Umbilical cord (tissue), 2 donors: ENCODE results near the gene AP1S3. TPM values are rescaled to one million over a fixed set of nuclear protein-coding genes. Genes with fewer than 3 reads are reported as not detected.
"Not testable (repeated sequence)": the region's sequence is repeated elsewhere in the genome, so short reads cannot be mapped to it uniquely, and the experiment has no call there.

Source experiments
- DNase-seq: peaks from one replicate; pipeline ENCODE4 v3.0.0-alpha.2; 2015; ENCODE audit warnings: low spot score
- total RNA-seq: library from RNA; depleted of rRNA; stranded (reverse); fragments of >200 nt; gene quantifications from one replicate; pipeline ENCODE4 v1.2.3, GENCODE V29; 2014; ENCODE audit warnings: low replicate concordance; ENCODE audit not compliant: insufficient read depth

Gene AP1S3
- total RNA-seq = 6.3 TPM

DNA sequence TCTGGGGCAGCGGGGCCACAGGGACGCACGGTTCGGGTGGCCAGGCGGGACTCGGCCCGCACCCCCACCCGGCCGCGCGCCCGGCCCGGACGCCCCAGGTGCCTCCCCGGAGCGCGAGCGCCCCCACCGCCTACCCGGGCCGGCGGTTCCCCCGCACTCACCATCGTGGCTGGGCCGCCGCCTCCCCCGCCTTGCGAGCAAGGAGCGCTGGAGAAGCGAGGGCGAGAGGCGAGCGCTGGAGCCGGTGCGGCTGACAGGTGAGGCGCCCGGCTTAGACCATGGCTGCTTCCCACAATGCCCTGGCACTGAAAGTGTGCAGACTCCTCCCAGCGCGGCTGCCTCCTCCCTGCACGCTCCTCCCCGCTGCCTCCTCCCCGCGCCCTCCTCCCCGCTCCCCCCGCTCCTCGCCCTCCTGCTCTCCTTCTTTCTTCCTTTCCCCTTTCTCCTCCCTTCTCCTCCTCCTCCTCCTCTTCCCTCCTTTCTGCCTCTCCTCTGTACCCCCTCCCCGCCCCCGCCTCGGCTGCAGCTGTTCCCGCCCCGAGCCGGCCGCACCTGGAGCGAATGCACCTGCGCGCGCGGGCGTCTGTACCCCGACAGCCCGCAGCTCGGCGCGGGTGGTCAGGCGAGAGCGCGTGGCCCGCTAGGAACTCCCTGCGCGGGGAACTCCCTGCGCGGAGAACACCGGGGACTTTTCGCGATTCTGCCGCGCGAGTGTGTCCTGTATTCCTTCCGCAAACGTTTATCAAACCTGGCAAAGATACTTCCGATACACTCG lies at the start of gene AP1S3:
TSS of gene AP1S3 (minus strand) at position 296 of the 775 bp plus-strand sequence. CDS start at position 164, 132 bp downstream.
- DNase-seq = peak; percentile 60

DNA sequence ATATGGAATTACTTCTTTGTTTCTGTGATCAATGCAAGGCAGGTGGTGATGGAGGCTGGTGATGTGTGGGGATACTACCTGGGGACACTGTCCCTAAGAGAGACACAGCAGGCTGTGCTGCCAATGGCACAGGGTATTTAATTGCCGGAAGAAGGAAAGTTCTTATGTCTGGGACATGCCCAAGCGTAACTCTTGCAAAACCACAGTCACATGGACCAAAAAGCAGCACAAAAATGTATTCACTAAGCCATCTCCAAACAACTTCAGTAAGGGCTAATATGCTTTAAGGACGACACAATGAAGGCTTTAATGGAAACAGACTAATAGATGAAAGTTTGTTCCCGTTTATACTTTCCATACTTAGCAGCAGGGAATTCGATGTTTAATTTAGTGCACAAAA lies 49.7 kb upstream of the AP1S3 start:
- DNase-seq = no peak

DNA sequence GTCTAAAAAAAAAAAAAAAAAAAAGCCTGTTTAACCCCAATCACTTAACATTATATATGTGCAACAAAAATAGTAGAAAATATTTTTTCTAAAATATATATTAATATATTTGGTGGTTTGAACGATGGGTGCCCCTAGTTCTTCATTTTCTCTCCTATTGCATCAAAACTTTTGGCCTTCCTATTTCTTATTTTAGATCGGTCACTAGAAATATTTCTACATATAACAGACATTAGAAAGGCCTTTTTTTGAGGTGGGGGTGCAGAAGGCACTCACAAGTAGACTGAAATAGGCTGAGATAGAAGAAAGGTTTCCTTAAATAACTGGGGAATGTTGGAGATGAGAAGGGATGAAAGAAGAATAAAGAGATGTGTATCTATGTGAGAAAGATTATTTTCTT lies 49.3 kb upstream of the AP1S3 start:
- no peak for DNase-seq

DNA sequence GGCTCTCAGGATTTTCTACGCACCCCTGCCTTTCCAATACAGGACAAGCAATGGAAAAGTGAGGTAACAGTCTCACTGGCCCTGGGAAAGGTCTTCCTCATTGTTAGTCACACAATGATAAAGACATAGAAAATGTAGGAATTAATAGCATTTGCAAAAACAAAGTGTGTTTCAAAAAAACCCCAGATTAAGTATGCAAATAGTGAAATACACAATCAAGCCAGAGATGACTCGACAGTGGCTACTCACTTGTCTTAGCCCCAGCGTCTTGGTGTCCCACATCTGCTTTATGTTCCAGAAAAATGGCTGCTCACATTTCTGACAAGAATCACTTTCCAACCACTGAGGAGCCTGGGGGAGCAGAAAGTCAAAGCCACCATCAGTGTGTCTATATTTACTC lies 47.0 kb upstream of the AP1S3 start:
- DNase-seq = no peak

DNA sequence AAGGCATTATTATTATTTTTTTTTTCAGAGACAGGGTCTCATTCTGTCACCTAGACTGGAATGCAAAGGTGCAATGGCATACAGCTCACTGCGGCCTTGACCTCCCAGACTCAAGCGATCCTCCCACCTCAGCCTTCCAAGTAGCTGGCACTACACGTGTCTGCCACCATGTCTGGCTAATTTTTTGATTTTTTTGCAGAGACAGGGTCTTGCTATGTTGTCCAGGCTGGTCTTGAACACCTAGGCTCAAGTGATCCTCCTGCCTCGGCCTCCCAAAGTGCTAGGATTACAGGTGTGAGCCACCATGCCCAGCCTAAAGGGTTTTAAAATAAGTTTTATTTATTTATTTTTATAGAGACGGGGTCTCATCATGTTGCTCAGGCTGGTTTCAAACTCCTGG lies 45.3 kb upstream of the AP1S3 start:
- DNase-seq = no peak

DNA sequence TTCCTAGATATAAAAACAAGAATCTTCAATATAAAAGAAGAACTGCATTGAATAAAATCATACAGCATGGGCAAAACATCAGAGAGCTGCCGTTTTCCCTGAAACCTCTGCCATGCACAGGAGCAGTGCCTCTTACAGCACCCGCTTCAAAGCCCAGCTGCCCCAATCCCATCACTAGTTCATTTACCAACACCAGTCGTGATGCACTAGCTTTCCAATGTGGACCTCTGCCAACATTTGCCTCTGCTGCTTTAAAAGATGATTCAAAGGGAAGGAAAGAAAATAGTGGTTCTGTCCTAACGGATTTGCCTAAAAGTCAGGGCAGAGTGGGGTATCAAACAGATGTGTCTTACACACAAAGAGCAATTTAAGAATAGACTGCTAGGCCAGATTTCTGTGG lies 43.4 kb upstream of the AP1S3 start:
- no peak for DNase-seq

DNA sequence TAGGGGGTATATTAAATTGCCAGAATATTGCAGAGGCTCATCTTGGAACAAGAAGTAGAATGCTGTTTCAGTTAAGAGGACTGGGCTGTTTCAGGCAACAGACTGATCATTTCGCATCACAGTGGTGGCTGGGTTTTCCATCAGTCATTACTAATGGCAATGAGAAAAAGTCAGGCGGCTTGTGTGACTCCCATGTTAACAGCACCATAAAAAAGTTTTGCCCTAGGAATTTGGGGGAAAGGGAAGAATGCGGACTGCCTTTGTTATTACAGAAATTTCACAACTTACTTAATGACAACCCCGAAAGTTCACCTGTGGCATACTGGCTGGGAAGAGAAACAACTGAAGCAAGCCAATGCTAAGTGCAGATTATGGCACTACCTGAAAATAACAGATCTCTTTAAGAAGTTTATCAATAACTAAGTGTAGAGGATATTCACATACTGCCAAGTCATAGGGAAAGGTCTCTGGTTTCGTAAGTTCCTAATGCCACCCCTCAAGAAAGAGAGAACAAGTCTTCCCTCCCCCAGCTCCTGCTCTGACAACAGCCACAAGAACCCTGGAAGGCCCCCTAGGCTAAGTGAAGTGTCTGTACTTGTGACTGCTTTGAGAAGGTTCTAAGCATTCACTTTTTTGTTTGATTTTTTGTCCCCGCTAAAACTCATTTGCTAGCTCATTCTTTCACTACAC lies 40.5 kb upstream of the AP1S3 start:
- no peak for DNase-seq

DNA sequence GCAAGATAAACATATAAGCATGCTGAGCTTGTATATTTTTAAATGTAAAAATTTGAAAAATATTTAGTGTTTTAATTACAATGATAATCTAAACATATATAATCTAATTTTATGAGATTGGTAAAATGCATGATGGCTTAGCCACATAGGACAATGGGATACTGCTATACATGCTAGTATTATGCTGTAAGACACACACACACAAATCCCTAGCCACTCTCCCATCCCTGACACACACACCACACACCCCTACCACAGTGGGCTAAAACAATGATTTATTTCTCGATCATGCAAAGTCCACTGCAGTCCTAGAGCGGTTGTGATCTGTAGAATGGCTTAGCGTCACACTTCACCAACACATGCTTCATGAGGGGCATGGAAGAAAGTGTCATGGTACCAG lies 36.3 kb upstream of the AP1S3 start:
- no peak for DNase-seq

DNA sequence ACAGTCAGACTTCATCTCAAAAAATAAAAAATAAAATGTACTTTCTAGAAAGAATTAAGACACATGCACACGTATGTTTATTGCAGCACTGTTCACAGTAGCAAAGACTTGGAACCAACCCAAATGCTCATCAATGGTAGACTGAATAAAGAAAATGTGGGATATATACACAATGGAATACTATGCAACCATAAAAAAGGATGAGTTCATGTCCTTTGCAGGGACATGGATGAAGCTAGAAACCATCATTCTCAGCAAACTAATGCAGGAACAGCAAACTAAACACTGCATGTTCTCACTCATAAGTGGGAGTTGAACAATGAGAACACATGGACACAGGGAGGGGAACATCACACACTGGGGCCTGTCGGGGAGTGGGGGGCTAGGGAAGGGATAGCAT lies 35.4 kb upstream of the AP1S3 start:
- DNase-seq = not testable (repeated sequence)

DNA sequence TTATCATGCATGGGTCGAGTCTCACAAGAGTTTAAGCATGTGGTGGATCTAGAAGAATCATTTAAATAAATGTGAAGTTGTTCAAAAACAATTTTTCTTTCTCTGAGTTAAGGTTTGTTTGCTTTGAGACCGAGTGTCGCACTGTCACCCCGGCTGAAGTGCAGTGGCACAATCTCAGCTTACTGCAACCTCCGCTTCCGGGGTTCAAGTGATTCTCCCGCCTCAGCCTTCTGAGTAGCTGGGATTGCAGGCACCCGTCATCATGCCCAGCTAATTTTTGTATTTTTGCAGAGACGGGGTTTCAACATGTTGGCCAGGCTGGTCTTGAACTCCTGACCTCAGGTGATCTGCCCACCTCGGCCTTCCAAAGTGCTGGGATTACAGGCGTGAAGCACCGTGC lies 34.3 kb upstream of the AP1S3 start:
- not testable (repeated sequence) for DNase-seq

DNA sequence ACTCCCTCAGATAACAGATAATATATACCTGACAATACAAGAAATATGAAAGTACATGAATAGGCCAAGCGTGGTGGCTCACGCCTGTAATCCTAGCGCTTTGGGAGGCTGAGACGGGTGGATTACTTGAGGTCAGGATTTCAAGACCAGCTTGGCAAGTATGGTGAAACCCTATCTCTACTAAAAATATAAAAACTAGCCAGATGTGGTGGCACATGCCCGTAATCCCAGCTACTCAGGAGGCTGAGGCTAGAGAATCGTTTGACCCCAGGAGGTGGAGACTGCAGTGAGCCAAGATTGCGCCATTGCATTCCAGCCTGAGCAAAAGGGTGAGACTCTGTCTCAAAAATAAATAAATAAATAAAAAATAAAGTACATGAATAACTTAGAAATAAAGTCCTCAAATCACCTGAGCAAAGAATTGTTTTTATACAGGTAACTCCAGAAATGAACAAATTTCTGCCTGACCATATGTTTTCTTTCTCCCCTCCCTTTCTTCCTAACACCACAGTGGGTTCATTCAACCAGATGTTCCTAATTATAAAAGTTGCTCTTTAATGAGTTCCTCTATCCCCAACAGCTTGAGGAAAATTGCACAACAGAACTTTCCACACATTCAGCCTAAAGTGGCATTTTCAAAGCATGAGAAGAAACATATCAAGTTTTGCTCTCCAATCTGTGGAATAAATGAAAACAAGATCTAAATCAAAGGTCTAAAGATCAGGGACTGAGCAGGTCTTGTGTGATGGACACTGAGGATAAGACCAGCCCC lies 33.6 kb upstream of the AP1S3 start:
- DNase-seq = no peak

DNA sequence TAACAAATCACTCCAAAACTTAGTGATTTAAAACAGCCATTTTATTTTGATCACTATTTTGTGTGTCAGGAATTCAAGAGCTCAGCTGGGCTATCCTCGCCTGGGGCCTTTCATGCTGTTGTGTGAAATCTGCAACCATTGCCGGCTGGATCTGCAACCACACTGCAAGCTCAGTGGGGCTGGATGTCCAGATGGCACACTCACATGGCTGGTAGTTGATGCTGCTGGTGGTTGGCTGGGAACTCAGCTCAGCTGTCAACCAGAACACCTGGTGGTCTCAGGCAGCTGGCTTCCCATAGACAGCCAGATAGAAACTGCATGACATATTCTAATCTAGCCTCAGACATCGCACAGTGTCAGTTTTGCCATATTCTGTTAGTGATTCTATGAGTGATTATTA lies 30.6 kb upstream of the AP1S3 start:
- DNase-seq = no peak

DNA sequence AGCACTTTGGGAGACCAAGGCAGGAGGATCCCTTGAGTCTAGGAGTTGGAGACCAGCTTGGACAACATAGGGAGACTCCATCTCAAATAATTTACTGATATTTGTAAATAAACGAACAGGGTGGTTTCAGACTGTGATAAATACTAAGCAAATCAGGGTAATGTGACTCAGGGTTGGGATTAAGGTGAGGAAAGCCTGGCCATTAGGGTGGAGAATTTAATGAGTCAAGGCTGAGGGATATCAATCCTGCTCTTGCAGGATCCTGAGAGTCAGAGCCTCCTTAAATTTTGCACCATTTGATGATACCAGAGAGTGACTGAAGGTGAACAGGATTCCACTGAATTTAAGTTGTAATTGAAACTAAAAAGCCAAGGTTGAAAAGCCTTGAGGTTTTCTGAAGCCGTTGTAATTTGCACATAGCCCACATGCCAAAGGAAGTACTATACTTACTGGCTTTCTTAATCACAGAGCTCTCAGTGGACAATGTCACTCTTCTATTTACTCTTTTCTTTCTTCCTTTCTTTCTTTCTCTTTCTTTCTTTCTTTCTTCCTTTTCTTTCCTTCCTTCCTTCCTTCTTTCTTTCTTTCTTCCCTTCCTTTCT lies 28.6 kb upstream of the AP1S3 start:
- DNase-seq = no peak

DNA sequence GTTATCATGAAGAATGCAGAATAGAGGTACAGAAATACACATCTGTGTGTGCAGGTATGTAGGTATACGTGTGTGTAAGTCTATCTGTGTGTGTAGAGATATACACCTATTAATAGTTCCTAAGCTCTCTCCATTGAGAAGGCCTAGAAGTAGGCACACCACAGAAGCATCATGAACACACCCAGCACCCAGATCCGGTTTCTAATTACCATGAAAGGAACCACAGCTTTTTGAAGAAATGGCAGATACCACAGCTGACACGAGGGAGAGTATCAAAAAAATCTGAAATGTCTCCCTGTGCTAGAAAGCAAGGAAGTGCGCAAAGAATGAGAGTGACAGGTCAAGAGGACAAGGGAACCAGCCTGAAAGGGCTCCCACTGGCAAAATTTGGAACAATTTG lies 27.7 kb upstream of the AP1S3 start:
- no peak for DNase-seq

DNA sequence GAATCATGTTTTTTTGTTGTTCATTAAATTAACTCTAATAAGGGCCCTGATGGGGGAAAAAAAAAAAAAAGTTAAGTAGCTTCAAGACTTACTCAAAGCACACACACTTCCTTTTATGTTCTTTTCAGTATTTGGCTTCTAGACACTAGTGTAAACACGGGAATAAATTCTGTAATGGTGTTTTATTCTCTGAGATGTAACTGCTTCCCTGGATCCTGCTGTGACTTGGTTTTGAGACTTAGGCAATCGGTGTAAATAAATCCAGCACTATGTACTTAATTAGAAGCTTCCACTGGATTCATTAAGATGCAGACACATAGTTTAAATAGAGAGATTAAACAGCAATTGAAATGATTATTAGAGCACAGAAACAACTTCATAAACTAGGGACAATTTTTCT lies 26.1 kb upstream of the AP1S3 start:
- no peak for DNase-seq

DNA sequence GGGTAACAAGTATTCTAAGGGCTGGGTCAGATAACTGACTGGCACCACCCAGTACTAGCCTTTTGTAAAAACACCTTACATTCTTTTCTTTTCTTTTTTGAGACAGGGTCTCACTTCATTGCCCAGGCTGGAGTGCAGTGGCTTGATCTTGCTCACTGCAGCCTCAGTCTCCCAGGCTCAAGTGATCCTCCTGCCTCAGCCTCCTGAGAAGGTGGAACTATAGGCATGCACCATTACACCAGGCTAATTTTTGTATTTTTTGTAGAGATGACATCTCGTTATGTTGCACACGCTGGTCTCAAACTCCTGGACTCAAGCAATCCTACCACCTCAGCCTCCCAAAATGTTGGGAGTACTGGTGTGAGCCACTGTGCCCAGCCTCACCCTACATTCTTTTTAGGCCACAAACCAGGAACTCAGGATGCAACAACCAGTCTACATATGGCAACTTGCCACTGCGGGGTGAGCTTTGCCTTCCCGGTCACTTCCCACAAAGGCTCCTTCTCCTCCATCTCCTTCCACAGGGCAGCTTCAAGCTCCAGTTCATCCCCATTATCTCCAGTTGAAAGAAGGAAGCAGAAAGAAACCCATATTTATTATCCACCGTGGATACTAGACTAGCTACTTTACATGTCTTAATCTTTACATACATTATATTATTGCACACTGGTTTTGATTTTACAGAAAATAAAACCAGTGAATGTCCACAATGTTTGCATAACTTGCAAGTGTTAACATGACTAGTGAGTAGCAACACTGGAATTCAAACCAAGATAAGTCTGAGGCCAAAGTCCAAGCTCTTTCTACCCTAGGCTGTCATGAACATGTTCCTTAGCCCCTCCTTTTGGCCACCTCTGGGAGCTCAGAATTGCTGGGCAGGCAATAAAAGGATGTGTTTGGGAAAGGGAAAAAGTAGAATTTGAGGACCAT lies 23.7 kb upstream of the AP1S3 start:
- DNase-seq = peak; percentile 35

DNA sequence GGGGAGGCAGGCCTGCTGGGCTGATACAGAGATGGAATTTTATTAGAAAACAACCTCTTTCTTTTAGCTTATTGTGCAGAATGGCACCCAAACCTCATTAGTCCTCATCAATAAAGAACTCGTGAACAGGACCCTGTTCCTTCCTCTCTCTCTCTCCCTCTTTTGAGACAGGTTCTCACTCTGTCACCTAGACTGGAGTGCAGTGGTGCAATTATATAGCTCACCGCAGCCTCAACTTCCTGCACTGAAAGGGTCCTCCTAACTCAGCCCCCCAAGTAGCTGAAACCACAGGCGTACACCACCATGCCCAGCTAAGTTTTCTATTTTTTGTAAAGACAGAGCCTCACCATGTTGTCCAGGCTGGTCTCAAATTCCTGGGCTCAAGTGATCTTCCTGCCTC lies 21.7 kb upstream of the AP1S3 start:
- DNase-seq = no peak

DNA sequence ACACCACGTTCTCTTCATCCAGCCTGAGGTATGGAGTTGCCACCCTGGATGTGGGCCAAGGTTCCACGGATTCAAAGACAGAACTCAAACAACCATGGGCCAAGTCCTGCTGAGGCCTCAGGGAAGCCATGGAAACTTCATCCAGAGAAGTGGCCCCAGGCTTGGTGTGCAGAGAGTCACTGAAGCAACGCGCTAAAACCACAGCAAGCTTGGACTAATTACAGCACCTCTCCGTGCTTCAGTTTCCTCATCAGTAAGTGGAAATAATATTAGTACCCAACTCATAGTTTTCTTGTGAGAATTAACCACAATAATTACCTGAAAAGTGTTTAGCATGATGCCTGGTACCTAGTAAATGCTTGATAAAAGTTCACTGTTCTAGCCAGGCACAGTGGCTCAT lies 19.2 kb upstream of the AP1S3 start:
- no peak for DNase-seq

DNA sequence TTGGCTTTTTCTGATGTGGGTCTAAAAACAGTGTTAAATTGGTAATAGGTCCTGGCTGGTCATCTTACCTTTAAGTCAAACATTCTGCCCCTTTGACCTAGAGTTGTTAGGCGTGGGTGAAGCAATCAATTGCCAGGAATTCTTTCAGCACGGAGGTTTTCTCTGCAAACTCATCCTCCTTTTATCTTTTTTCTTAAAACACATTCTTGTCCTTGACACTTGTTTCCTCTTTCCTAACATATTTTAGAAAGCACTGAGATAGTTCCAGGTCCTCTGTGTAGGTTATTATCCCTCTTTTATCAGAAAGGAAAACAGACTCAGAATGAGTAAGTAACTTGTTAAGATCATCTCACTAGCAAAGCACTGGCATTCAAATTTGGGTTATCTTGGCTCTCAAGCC lies 18.6 kb upstream of the AP1S3 start:
- no peak for DNase-seq

DNA sequence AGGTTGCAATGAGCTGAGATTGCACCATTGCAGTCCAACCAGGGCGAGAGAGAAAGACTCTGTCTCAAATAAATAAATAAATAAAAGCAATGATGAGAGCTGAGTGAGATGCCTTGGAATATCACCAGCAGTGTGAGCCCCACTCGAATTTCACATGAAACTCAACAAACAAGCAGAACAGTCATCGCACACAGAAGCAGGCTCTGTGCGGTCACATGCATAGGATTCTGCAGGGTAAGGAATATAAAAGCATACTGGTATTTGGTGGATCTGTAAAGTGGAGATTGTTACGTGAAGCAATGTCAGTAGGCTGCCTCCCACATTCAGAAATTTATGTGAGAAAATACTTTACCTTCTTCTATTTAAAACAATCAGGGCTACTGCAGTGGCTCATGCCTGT lies 18.0 kb upstream of the AP1S3 start:
- no peak for DNase-seq

DNA sequence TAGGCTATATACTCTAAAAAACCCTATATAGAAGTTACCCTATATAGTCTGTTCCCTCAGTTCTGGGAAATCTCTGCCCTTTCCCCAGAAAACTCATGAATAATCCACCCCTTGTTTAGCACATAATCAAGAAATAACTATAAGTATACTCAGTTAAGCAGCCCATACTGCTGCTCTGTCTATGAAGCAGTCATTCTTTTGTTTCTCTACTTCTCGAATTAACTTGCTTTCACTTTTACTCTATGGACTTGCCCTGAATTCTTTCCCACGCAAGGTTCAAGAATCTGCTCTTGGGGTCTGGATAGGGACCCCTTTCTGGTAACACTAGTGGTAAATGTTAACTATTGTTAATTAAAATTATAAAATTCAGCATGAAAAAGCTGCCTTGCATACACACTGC lies 17.4 kb upstream of the AP1S3 start:
- no peak for DNase-seq
